ENCODE results near the gene TMEM244. TPM values are rescaled to one million over a fixed set of nuclear protein-coding genes. Genes with fewer than 3 reads are reported as not detected.

Gene TMEM244
- total and polyA plus RNA-seq, 8 donors, result not detected

DNA sequence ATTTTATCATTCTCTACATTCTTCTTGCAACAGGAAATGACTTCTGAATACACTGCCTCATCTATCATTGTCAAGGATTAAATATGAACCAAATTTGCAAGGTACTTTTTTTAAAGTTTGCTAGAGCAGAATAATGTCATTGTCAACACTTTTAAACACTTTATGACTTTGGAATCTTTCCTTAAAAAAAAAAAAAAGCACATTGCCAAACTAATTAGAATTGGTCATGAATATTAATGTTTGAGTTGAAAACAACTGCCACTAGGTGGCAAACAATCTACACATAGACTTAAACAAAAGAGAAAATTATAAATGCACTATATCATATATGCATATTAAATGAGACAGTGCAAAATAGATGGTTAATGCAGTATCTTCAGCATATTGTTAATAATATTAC lies 32.5 kb upstream of the TMEM244 start:
- intact Hi-C loops (cut with DNase I; ENCODE audit: low total_unique reads), result loop anchor here (10.0 kb wide), 1 partner anchor 131 kb away; no protein-coding TSS in a partner anchor
- no peaks in the 10 kb centered on the region for H3K27me3 ChIP-seq
- no peaks in the 10 kb centered on the region for H3K36me3 ChIP-seq
- TF ChIP-seq EP300 (IDR thresholded peaks at IDR 0.05) (no peak), POLR2A (IDR thresholded peaks at IDR 0.05) (no peak), POLR2AphosphoS5 (IDR thresholded peaks at IDR 0.05) (no peak), CTCF (IDR thresholded peaks at IDR 0.05) (peak in 3 of 7 experiments; percentile 5 to 53 (median 37))
- no peaks in the 10 kb centered on the region for H3K4me1 ChIP-seq
- no peak overlapping the region for H3K27ac ChIP-seq
- peak in 1 of 2 donors; percentile 43 for DNase-seq
- H3K9me3 ChIP-seq, result no peaks in the 10 kb centered on the region
- no peak overlapping the region for H3K4me3 ChIP-seq

GRCh38 chr6:129890701-129891100 lies 29.6 kb upstream of the TMEM244 start:
- DNase-seq, result no peak
- Histone ChIP-seq H3K27ac (no peak overlapping the region), H3K36me3 (no peaks in the 10 kb centered on the region), H3K4me1 (no peaks in the 10 kb centered on the region), H3K9me3 (no peaks in the 10 kb centered on the region), H3K4me3 (no peak overlapping the region), H3K27me3 (no peaks in the 10 kb centered on the region)
- intact Hi-C loops (cut with DNase I; ENCODE audit: low total_unique reads), result loop anchor here (10.0 kb wide), 1 partner anchor 134 kb away; no protein-coding TSS in a partner anchor
- 24 to 45% (median 31%) methylated on average over 4 of the region's 4 CpGs for WGBS, 5 donors
- no peak for TF ChIP-seq EP300 (IDR thresholded peaks at IDR 0.05)
- TF ChIP-seq POLR2A (IDR thresholded peaks at IDR 0.05), result no peak

GRCh38 chr6:129890164-129890563 lies 29.0 kb upstream of the TMEM244 start:
- intact Hi-C loops (cut with DNase I; ENCODE audit: low total_unique reads), result loop anchor here (10.0 kb wide), 1 partner anchor 135 kb away; no protein-coding TSS in a partner anchor
- WGBS, 5 donors, result 47 to 69% (median 57%) methylated on average over 2 of the region's 2 CpGs
- TF ChIP-seq POLR2A (IDR thresholded peaks at IDR 0.05) (no peak), CTCF (IDR thresholded peaks at IDR 0.05) (no peak), POLR2AphosphoS5 (IDR thresholded peaks at IDR 0.05) (no peak)
- no peaks in the 10 kb centered on the region for H3K36me3 ChIP-seq
- no peak overlapping the region for H3K27ac ChIP-seq
- H3K27me3 ChIP-seq, result no peaks in the 10 kb centered on the region
- H3K4me3 ChIP-seq, result no peak overlapping the region
- no peaks in the 10 kb centered on the region for H3K4me1 ChIP-seq
- no peaks in the 10 kb centered on the region for H3K9me3 ChIP-seq
- no peak for DNase-seq

DNA sequence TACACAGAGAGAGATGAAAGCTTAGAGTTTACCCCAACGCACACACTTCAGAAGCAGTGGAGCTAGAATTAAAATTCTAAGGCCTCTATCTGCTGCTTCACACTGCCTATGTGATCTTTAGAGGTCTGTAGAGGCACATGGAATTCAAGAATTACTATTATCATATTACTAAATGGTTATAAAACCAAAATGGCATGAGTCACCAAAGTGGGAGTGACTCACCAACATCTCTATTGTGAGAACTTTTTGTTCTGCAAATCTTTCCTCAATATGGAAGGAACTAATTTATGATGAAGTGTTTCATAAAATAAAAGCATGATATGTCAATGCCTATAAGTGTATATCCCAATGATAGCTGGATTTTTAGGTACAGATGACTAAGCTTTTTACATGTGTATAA lies 28.5 kb upstream of the TMEM244 start:
- H3K4me3 ChIP-seq, result no peak overlapping the region
- H3K4me1 ChIP-seq, result no peaks in the 10 kb centered on the region
- H3K27me3 ChIP-seq, result no peaks in the 10 kb centered on the region
- WGBS, 5 donors, result 85 to 96% (median 94%) methylated on average over 1 of the region's 1 CpG
- intact Hi-C loops (cut with DNase I; ENCODE audit: low total_unique reads), result no loop called here
- H3K36me3 ChIP-seq, result no peaks in the 10 kb centered on the region
- TF ChIP-seq POLR2A (IDR thresholded peaks at IDR 0.05) (no peak), POLR2AphosphoS5 (IDR thresholded peaks at IDR 0.05) (no peak), CTCF (IDR thresholded peaks at IDR 0.05) (no peak), EP300 (IDR thresholded peaks at IDR 0.05) (no peak)
- no peaks in the 10 kb centered on the region for H3K9me3 ChIP-seq
- H3K27ac ChIP-seq, result no peak overlapping the region
- no peak for DNase-seq

DNA sequence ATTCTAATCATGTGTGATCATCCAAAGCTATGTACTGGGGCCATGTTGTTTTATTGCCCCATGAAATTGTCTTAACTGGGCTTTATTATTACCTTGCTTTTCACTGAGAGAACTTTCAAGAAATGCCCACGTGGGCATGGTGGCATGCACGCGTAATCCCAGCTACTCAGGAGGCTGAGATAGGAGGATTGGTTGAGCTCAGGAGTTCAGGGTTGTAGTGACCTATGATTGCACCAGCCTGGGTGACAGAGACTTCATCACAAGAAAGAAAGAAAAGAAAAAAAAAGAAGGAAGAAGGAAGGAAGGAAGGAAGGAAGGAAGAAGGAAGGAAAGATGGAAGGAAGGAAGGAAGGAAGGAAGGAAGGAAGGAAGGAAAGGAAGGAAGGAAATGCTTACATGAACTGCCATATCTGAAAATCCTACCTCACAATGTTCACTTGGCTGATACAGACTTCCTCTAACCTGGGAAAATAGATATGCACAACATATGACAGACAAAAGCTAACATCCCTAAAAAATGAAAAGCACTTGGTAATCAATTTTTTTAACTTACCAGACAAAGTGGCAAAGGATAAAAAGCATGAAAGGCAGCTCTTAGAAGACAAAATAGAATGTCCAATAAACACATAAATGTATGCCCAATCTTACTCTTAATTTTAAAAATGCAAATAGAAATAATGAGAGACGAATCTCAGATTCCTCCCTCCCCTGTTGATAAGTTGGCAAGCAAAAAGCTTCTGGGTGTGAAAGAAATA lies 25.5 kb upstream of the TMEM244 start:
- Histone ChIP-seq H3K4me3 (no peak overlapping the region), H3K27ac (no peak overlapping the region), H3K36me3 (no peaks in the 10 kb centered on the region), H3K27me3 (no peaks in the 10 kb centered on the region), H3K4me1 (no peaks in the 10 kb centered on the region), H3K9me3 (no peaks in the 10 kb centered on the region)
- 71 to 80% (median 74%) methylated on average over 4 of the region's 4 CpGs for WGBS, 5 donors
- DNase-seq, result no peak
- intact Hi-C loops (cut with DNase I; ENCODE audit: low total_unique reads), result no loop called here
- TF ChIP-seq POLR2A (IDR thresholded peaks at IDR 0.05), result no peak
- no peak for TF ChIP-seq POLR2AphosphoS5 (IDR thresholded peaks at IDR 0.05)
- no peak for TF ChIP-seq EP300 (IDR thresholded peaks at IDR 0.05)
- no peak for TF ChIP-seq CTCF (IDR thresholded peaks at IDR 0.05)

All from stomach (tissue), 9 donors.